BJ (cell line): ENCODE results near the gene OR51S1. TPM values are rescaled to one million over a fixed set of nuclear protein-coding genes. Genes with fewer than 3 reads are reported as not detected.

Experiments used
- CTCF ChIA-PET: fragments of 350-600 bp; formaldehyde crosslinking; extraction: SDS; loops from one replicate; lab custom pipeline; 2021; ENCODE audit warnings: antibody characterized with exemption, inconsistent platforms; lab: Yijun Ruan, JAX
- POLR2A ChIA-PET: fragments of 300-600 bp; sonication (Branson Sonifier 250); formaldehyde crosslinking; extraction: SDS; loops from one replicate; lab custom pipeline; 2021; ENCODE audit warnings: antibody characterized with exemption; lab: Charles Lee
- DNase-seq: peaks from one replicate; pipeline ENCODE4 v3.0.0-alpha.2; 2011; ENCODE audit warnings: low read depth
- H3K27me3 ChIP-seq: 2 replicates; pipeline ENCODE4 v1.6.0; 2011; ENCODE audit warnings: low read length; ENCODE audit not compliant: control insufficient read depth, insufficient read depth
- H3K36me3 ChIP-seq: 2 replicates; pipeline ENCODE4 v1.5.1; 2011; ENCODE audit warnings: low read length; ENCODE audit not compliant: control insufficient read depth, insufficient read depth
- H3K4me3 ChIP-seq: 2 replicates; pipeline ENCODE4 v1.5.1; 2011; ENCODE audit warnings: low read depth, mild to moderate bottlenecking, control low read depth, low read length
- CTCF ChIP-seq: IDR thresholded peaks from 2 replicates; pipeline ENCODE4 v1.5.1; 2011; ENCODE audit warnings: low read depth, mild to moderate bottlenecking, control low read depth, inconsistent platforms, low read length, moderate library complexity; ENCODE audit not compliant: insufficient read depth
- polyA minus RNA-seq: library from RNA; depleted of rRNA, polyadenylated mRNA; stranded (reverse); fragments of >200 nt; gene quantifications from 2 replicates; pipeline ENCODE4 v1.2.3, GENCODE V29; 2011; rRNA and poly(A)+ RNA removed
- polyA plus RNA-seq: library from polyadenylated mRNA; depleted of rRNA; stranded (reverse); fragments of >200 nt; gene quantifications from 2 replicates; pipeline ENCODE4 v1.2.3, GENCODE V29; 2011; rRNA removed

Gene OR51S1
- polyA plus RNA-seq (not detected in 2 replicates), polyA minus RNA-seq (not detected in 2 replicates)

GRCh38 chr11:4848908-4849532, at the start of gene OR51S1:
Gene OR51S1 (minus strand): TSS chr11:4849208. CDS start chr11:4849208, 0 bp downstream.
- Histone ChIP-seq H3K36me3 (no peaks in the 10 kb centered on the region), H3K27me3 (no peaks in the 10 kb centered on the region), H3K4me3 (no peak within 1 kb of the TSS)
- POLR2A ChIA-PET = no interaction called here
- TF ChIP-seq CTCF = no peak
- CTCF ChIA-PET = no interaction called here
- DNase-seq = no peak

- ChIA-PET POLR2A (no interaction called here), CTCF (interaction anchor here (1.0 kb wide), 1 partner anchor 9 kb away, joined by 3 read pairs; no protein-coding TSS in a partner anchor)
- Histone ChIP-seq H3K36me3 (no peaks in the 10 kb centered on the region), H3K4me3 (no peak overlapping the region), H3K27me3 (no peaks in the 10 kb centered on the region)
- DNase-seq = peak; percentile 31
- no peak; the same call in 1 of the 2 replicates for TF ChIP-seq CTCF
Observed at GRCh38 chr11:4891996-4892640, 43.1 kb upstream of the OR51S1 start.

- Histone ChIP-seq H3K36me3 (no peaks in the 10 kb centered on the region), H3K27me3 (no peaks in the 10 kb centered on the region), H3K4me3 (no peak overlapping the region)
- DNase-seq = no peak
- POLR2A ChIA-PET = no interaction called here
- no peak for TF ChIP-seq CTCF
- CTCF ChIA-PET = no interaction called here
Observed at GRCh38 chr11:4890279-4890678, 41.3 kb upstream of the OR51S1 start.

- no peaks in the 10 kb centered on the region for H3K36me3 ChIP-seq
- H3K4me3 ChIP-seq = no peak overlapping the region
- no peak for TF ChIP-seq CTCF
- CTCF ChIA-PET = no interaction called here
- H3K27me3 ChIP-seq = no peaks in the 10 kb centered on the region
- POLR2A ChIA-PET = no interaction called here
- DNase-seq = no peak
Observed at GRCh38 chr11:4887591-4887990, 38.6 kb upstream of the OR51S1 start.

GRCh38 chr11:4886186-4886585, 37.2 kb upstream of the OR51S1 start:
- Histone ChIP-seq H3K27me3 (no peaks in the 10 kb centered on the region), H3K4me3 (no peak overlapping the region), H3K36me3 (no peaks in the 10 kb centered on the region)
- DNase-seq = no peak
- ChIA-PET POLR2A (no interaction called here), CTCF (no interaction called here)
- TF ChIP-seq CTCF = no peak
